HG03175 (cell line): Measurements from ENCODE around the gene TYRO3.
"Not testable (repeated sequence)": the region's sequence is repeated elsewhere in the genome, so short reads cannot be mapped to it uniquely, and the experiment has no call there.

Experiments used
- ATAC-seq: cut with Tn5 transposase; IDR thresholded peaks from one replicate; pipeline ENCODE4 v1.9.1; 2021; ENCODE audit warnings: mild to moderate bottlenecking, moderate library complexity; ENCODE audit not compliant: unreplicated experiment

The TYRO3 gene

GRCh38 chr15:41553731-41554130 lies 5.3 kb upstream of the TYRO3 start:
- no peak for ATAC-seq

- no peak for ATAC-seq
Measured at GRCh38 chr15:41554343-41554742, 4.7 kb upstream of the TYRO3 start.

GRCh38 chr15:41554915-41555314 lies 4.1 kb upstream of the TYRO3 start:
- ATAC-seq, result no peak

GRCh38 chr15:41556677-41557076 lies 2.3 kb upstream of the TYRO3 start:
- no peak for ATAC-seq

GRCh38 chr15:41557673-41558399 lies 1.2 kb upstream of the TYRO3 start:
- ATAC-seq, result no peak

GRCh38 chr15:41559239-41559782 lies 299 bp downstream of the TYRO3 start:
- no peak for ATAC-seq

GRCh38 chr15:41560572-41560874 lies 1.5 kb downstream of the TYRO3 start:
- no peak for ATAC-seq

GRCh38 chr15:41561104-41561776 lies 2.2 kb downstream of the TYRO3 start:
- no peak for ATAC-seq

- no peak for ATAC-seq
Measured at GRCh38 chr15:41561777-41562145, 2.7 kb downstream of the TYRO3 start.

- no peak for ATAC-seq
Measured at GRCh38 chr15:41562244-41562643, 3.2 kb downstream of the TYRO3 start.

- no peak for ATAC-seq
Measured at GRCh38 chr15:41562784-41563198, 3.8 kb downstream of the TYRO3 start.

GRCh38 chr15:41564286-41564959 lies 5.4 kb downstream of the TYRO3 start:
- no peak for ATAC-seq

- ATAC-seq, result no peak
Measured at GRCh38 chr15:41564960-41565502, 6.0 kb downstream of the TYRO3 start.

GRCh38 chr15:41565702-41566101 lies 6.7 kb downstream of the TYRO3 start:
- ATAC-seq, result no peak

GRCh38 chr15:41566121-41566885 lies 7.3 kb downstream of the TYRO3 start:
- ATAC-seq, result no peak

GRCh38 chr15:41567261-41567660 lies 8.2 kb downstream of the TYRO3 start:
- no peak for ATAC-seq

- no peak for ATAC-seq
Measured at GRCh38 chr15:41567862-41568261, 8.8 kb downstream of the TYRO3 start.

- ATAC-seq, result no peak
Measured at GRCh38 chr15:41568350-41569017, 9.5 kb downstream of the TYRO3 start.

GRCh38 chr15:41569232-41569631 lies 10.2 kb downstream of the TYRO3 start:
- ATAC-seq, result not testable (repeated sequence)

GRCh38 chr15:41570764-41571163 lies 11.8 kb downstream of the TYRO3 start:
- no peak for ATAC-seq
